ENCODE measurements around the gene TTC31.
"Not testable (repeated sequence)": the region's sequence is repeated elsewhere in the genome, so short reads cannot be mapped to it uniquely, and the experiment has no call there.

TTC31 gene

GRCh38 chr2:74483675-74484164 is 839 bp downstream of the TTC31 start:
- not testable (repeated sequence) for H3K9me3 Mint-ChIP-seq; ATAC-seq (replicated peaks); H3K27me3 Mint-ChIP-seq; DNase-seq
- H3K4me1 Mint-ChIP-seq, result peaks cover 22 to 36% of the 10 kb centered on the region in 2 donors
- H3K36me3 Mint-ChIP-seq, result peaks cover 20 to 35% of the 10 kb centered on the region in 2 donors
- peak overlapping the region; percentile 99 for H3K27ac Mint-ChIP-seq
- peak overlapping the region; percentile 93 to 99 for H3K4me3 Mint-ChIP-seq

GRCh38 chr2:74486141-74486540 is 3.3 kb downstream of the TTC31 start:
- Mint-ChIP-seq H3K27ac (no peak overlapping the region), H3K27me3 (no peaks in the 10 kb centered on the region), H3K4me1 (peaks cover 20 to 30% of the 10 kb centered on the region in 2 donors), H3K4me3 (no peak overlapping the region), H3K36me3 (peaks cover 27 to 45% of the 10 kb centered on the region in 2 donors), H3K9me3 (no peaks in the 10 kb centered on the region)
- DNase-seq, result no peak
- no peak for ATAC-seq (replicated peaks)

GRCh38 chr2:74488643-74489481 is 6.0 kb downstream of the TTC31 start:
- DNase-seq (no peak), ATAC-seq (replicated peaks) (no peak)
- Mint-ChIP-seq H3K36me3 (peaks cover 42 to 64% of the 10 kb centered on the region in 2 donors), H3K27ac (no peak overlapping the region), H3K9me3 (no peaks in the 10 kb centered on the region), H3K4me3 (no peak overlapping the region), H3K4me1 (peaks cover 11 to 17% of the 10 kb centered on the region in 2 donors), H3K27me3 (no peaks in the 10 kb centered on the region)

GRCh38 chr2:74489906-74490305 is 7.0 kb downstream of the TTC31 start:
- ATAC-seq (replicated peaks) (no peak), DNase-seq (no peak)
- peaks cover 11 to 19% of the 10 kb centered on the region in 2 donors for H3K4me1 Mint-ChIP-seq
- H3K4me3 Mint-ChIP-seq, result no peak overlapping the region
- no peaks in the 10 kb centered on the region for H3K9me3 Mint-ChIP-seq
- H3K27me3 Mint-ChIP-seq, result no peaks in the 10 kb centered on the region
- no peak overlapping the region for H3K27ac Mint-ChIP-seq
- H3K36me3 Mint-ChIP-seq, result peaks cover 49 to 67% of the 10 kb centered on the region in 2 donors

DNA sequence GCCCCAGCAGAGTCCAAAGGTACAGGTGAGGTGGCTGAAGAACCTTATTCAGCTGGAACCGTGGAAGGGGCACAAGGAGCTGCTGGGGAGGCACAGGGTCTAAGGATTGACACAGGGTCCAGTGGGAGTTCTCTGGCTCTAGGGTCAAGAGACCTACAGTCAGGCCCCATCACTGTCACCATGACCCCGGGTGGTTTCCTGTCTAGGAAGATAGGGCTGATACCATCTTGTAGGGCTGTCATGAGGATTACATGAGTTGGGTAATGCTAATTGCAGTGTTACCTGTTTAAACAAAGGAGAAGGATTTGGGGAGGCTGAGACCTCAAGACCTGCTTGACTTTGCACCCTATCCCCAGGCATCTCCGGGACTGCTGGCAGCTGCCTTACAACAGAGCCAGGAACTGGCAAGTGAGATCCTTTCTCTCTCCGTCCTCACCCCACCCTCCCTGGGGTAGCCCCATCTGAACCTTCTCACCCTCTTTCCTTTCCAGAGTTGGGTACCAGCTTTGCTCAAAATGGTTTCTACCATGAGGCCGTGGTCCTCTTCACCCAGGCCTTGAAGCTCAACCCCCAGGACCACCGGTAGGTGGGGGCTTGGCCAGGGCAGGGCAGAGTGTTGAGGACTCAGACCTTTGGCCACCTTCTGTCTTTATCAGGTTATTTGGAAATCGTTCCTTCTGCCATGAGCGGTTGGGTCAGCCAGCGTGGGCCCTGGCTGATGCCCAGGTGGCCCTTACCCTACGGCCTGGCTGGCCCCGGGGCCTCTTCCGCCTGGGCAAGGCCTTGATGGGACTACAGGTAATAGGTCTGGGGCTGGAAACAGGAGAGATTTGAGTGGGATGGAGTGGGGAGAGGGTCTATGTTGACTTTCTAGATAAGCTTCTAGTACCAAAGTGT is 9.0 kb downstream of the TTC31 start:
- Mint-ChIP-seq H3K27me3 (no peaks in the 10 kb centered on the region), H3K36me3 (peaks cover 45 to 60% of the 10 kb centered on the region in 2 donors), H3K4me1 (peaks cover 8 to 16% of the 10 kb centered on the region in 2 donors), H3K4me3 (no peak overlapping the region), H3K27ac (peak overlapping the region; percentile 20), H3K9me3 (no peaks in the 10 kb centered on the region)
- DNase-seq (no peak), ATAC-seq (replicated peaks) (no peak)

GRCh38 chr2:74493546-74493945 is 10.7 kb downstream of the TTC31 start:
- H3K4me3 Mint-ChIP-seq, result no peak overlapping the region
- ATAC-seq (replicated peaks) (no peak), DNase-seq (no peak)
- no peak overlapping the region for H3K27ac Mint-ChIP-seq
- peaks cover 15 to 26% of the 10 kb centered on the region in 2 donors for H3K4me1 Mint-ChIP-seq
- H3K36me3 Mint-ChIP-seq, result peaks cover 45 to 56% of the 10 kb centered on the region in 2 donors
- H3K9me3 Mint-ChIP-seq, result no peaks in the 10 kb centered on the region
- peaks cover 7 to 11% of the 10 kb centered on the region in 2 donors for H3K27me3 Mint-ChIP-seq

GRCh38 chr2:74495440-74495839 is 12.6 kb downstream of the TTC31 start:
- H3K36me3 Mint-ChIP-seq, result peaks cover 39 to 41% of the 10 kb centered on the region in 2 donors
- no peak overlapping the region for H3K27ac Mint-ChIP-seq
- H3K27me3 Mint-ChIP-seq, result peaks cover 21 to 30% of the 10 kb centered on the region in 2 donors

DNA sequence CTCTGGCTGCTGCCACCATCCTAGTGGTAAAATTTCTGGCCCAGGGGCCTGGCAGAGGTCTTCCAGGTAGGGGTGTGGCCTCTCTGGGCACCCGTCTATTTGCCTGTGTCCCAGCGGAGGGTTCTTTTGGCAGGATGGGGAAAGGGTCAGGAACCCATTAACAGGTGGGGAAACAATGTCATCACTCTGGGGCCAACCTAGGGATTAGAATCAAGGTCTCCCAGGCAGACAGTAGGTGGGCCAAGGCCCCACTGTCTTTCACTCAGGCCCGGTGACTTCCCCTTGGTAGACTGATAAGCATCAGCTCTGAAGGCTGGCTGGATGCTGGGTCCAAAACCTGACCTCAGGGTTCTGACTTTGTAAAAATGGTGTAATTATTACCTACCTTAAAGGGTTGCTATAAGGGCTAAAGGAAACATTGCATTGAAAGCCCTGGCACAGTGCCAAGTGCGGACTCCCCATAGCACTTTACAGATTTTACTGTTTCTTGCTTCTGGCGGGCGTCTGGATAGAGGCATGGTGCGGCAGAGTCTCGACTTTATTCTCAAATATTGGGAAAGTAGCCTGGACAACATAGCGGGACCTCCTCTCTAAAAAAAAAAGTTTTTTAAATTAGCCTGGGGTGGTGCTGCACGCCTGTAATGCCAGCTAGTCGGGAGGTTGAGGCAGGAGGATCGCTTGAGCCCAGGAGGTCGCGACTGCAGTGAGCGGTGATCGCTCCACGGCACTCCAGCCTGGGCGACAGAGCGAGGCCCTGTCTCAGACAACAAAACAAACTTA is 14.3 kb downstream of the TTC31 start:
- ATAC-seq (replicated peaks) (no peak), DNase-seq (no peak)
- H3K36me3 Mint-ChIP-seq, result peaks cover 26 to 28% of the 10 kb centered on the region in 2 donors
- peaks cover 37 to 48% of the 10 kb centered on the region in 2 donors for H3K27me3 Mint-ChIP-seq
- peaks cover 27 to 47% of the 10 kb centered on the region in 2 donors for H3K4me1 Mint-ChIP-seq
- H3K4me3 Mint-ChIP-seq, result peak overlapping the region; percentile 74 to 76
- H3K9me3 Mint-ChIP-seq, result no peaks in the 10 kb centered on the region
- H3K27ac Mint-ChIP-seq, result peak overlapping the region; percentile 66

More at GRCh38 chr2:74495440-74495839, 12.6 kb downstream of the TTC31 start:
- ATAC-seq (replicated peaks) (no peak), DNase-seq (no peak)
- Mint-ChIP-seq H3K4me3 (no peak overlapping the region), H3K9me3 (no peaks in the 10 kb centered on the region), H3K4me1 (peaks cover 23 to 38% of the 10 kb centered on the region in 2 donors)

- Mint-ChIP-seq H3K4me3 (peak overlapping the region; percentile 74 to 76), H3K4me1 (peaks cover 32 to 55% of the 10 kb centered on the region in 2 donors), H3K27ac (peak overlapping the region; percentile 70), H3K9me3 (no peaks in the 10 kb centered on the region), H3K27me3 (peaks cover 43 to 55% of the 10 kb centered on the region in 2 donors), H3K36me3 (peaks cover 22 to 23% of the 10 kb centered on the region in 2 donors)
- no peak for DNase-seq
- peak; percentile 30 to 52 for ATAC-seq (replicated peaks)
Measured at GRCh38 chr2:74497777-74498499, 15.1 kb downstream of the TTC31 start.

DNA sequence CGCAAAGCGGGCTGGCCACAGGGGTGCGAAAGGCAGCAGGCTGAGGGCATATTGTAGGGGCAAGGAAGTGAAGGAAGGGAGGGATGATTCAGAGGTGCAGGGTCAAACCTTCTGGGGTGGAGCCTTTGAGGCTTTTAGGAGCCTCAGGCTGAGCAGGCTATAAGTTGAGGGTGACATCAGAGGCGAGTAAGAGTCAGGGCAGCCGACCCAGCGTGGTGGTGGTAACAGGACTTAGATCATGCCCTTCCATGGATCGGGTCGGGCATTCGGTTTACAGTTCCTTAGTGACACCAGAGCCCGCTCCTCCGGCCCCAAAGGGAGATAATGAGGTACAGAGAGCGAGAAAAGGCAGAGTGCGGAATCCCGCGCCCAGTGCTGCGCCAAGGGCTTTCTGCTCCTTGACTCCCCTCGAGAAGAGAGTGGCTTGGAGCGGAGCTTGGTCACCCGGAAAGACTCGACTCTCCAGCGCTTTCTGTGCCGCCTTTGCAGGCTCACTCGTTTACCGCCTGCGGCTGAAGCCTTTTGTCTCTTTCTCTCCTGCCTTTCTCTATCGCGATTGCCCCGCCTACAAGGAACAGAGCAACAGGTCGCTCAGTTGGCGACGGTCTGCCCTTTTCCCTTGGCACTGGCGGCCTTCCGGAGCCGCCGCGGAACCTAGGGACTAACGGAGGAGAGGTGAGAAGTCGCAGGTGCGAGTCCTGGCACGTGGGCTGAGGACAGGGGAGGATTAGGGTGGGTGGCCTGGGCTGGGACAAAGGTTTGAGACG is 15.8 kb downstream of the TTC31 start:
- DNase-seq, result no peak
- peaks cover 43 to 56% of the 10 kb centered on the region in 2 donors for H3K27me3 Mint-ChIP-seq
- peaks cover 33 to 59% of the 10 kb centered on the region in 2 donors for H3K4me1 Mint-ChIP-seq

GRCh38 chr2:74499267-74499939 is 16.5 kb downstream of the TTC31 start, which contains the start of gene LBX2:
LBX2 (minus strand) TSS chr2:74499603; CDS start chr2:74499537, 66 bp downstream.
- Mint-ChIP-seq H3K9me3 (no peaks in the 10 kb centered on the region), H3K27me3 (peaks cover 50 to 63% of the 10 kb centered on the region in 2 donors), H3K36me3 (peaks cover 15 to 21% of the 10 kb centered on the region in 2 donors), H3K27ac (peak within 1 kb of the TSS; percentile 70), H3K4me1 (peaks cover 36 to 61% of the 10 kb centered on the region in 2 donors), H3K4me3 (peak within 1 kb of the TSS; percentile 74 to 76)
- ATAC-seq (replicated peaks), result peak; percentile 30 to 31
- DNase-seq, result no peak

More for the DNA sequence above, 15.8 kb downstream of the TTC31 start:
- H3K9me3 Mint-ChIP-seq, result no peaks in the 10 kb centered on the region
- peak overlapping the region; percentile 70 for H3K27ac Mint-ChIP-seq
- H3K36me3 Mint-ChIP-seq, result peaks cover 16 to 23% of the 10 kb centered on the region in 2 donors
- ATAC-seq (replicated peaks), result peak; percentile 31 to 46
- H3K4me3 Mint-ChIP-seq, result peak overlapping the region; percentile 74 to 76

Measured in stimulated activated naive B cell treated with anti-CD40 and anti-IgM and Interleukin-4, amounts not matched to agents 10 μg/mL and 1 μg/mL and 100 μg/mL, for 72 hours (primary cell).